GM21360 (cell line): ENCODE measurements around the gene RTL3.
"Not testable (repeated sequence)": the region's sequence is repeated elsewhere in the genome, so short reads cannot be mapped to it uniquely, and the experiment has no call there.

Source experiments
- ATAC-seq: cut with Tn5 transposase; IDR thresholded peaks from one replicate; pipeline ENCODE4 v1.9.1; 2021; ENCODE audit warnings: mild to moderate bottlenecking, moderate library complexity; ENCODE audit not compliant: unreplicated experiment

RTL3 gene

GRCh38 chrX:78658845-78659744 lies at the start of gene RTL3:
Gene RTL3 (minus strand): TSS chrX:78659328. CDS start chrX:78658420, 908 bp downstream.
- ATAC-seq = no peak

GRCh38 chrX:78708816-78709215 lies 49.7 kb upstream of the RTL3 start:
- no peak for ATAC-seq

GRCh38 chrX:78708262-78708661 lies 49.1 kb upstream of the RTL3 start:
- ATAC-seq = no peak

- no peak for ATAC-seq
Observed at GRCh38 chrX:78706071-78706470, 46.9 kb upstream of the RTL3 start.

GRCh38 chrX:78693536-78693935 lies 34.4 kb upstream of the RTL3 start:
- no peak for ATAC-seq

- no peak for ATAC-seq
Observed at GRCh38 chrX:78693012-78693411, 33.9 kb upstream of the RTL3 start.

GRCh38 chrX:78687586-78687985 lies 28.5 kb upstream of the RTL3 start:
- ATAC-seq = peak; percentile 83

DNA sequence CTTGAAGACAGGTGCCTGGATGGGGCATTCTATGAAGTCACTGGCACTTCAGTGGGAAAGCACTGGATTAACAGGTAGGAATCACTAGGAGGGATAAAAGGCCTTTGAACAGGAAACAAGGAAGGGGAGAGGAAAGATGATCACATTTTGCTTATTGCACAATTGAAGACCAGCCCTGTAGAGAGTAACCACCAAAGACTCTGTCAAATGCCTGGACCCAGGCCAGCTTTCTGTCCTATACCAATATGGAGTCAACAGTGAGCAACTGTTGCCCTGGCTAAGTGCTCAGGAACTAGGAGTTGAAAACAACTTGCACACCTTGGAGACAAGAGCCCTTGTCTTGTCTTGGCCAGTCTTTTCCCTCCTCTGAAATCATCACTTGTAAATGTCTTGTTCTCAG lies 14.1 kb upstream of the RTL3 start:
- no peak for ATAC-seq

GRCh38 chrX:78665342-78665741 lies 6.2 kb upstream of the RTL3 start:
- ATAC-seq = no peak

DNA sequence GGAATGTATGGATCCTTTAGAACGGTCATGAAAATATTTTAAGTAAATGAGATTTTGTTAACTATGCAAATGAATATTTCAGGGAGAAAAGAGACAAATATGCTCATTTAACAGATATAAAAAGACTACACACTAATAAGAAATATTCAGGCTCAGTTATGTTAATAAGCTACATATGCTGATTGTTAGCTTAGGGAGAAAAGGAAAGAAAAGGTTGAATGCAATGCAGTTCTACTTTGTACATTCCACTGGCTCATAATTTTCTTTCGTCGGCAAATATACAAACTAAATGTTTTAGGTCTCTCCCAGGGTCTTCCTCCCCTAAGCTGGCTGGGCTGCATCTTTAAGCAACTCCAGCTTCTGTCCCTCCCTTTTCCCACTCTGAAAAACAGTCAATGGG lies 2.7 kb upstream of the RTL3 start:
- no peak for ATAC-seq

- no peak for ATAC-seq
Observed at GRCh38 chrX:78659955-78660354, 827 bp upstream of the RTL3 start.

DNA sequence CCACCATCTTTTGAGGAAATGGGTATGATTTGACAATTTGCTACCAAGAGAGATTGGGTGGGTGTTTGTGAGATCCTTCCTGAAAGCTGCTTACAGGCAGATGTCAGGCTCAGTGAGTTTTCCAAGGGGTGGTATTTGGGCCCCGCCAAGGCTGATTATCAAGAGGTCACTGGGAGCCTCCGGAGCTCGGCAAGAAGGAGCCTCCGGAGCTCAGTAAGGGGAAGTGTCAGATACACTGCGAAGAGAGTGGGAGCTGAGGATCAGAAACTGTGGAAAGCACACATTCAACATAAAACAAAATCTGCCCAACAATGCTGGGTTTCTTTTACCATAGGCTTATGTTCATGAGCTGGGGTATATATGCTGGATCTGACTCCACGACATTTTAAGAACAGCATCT lies 714 bp downstream of the RTL3 start:
- no peak for ATAC-seq

- ATAC-seq = no peak
Observed at GRCh38 chrX:78655642-78656041, 3.5 kb downstream of the RTL3 start.

DNA sequence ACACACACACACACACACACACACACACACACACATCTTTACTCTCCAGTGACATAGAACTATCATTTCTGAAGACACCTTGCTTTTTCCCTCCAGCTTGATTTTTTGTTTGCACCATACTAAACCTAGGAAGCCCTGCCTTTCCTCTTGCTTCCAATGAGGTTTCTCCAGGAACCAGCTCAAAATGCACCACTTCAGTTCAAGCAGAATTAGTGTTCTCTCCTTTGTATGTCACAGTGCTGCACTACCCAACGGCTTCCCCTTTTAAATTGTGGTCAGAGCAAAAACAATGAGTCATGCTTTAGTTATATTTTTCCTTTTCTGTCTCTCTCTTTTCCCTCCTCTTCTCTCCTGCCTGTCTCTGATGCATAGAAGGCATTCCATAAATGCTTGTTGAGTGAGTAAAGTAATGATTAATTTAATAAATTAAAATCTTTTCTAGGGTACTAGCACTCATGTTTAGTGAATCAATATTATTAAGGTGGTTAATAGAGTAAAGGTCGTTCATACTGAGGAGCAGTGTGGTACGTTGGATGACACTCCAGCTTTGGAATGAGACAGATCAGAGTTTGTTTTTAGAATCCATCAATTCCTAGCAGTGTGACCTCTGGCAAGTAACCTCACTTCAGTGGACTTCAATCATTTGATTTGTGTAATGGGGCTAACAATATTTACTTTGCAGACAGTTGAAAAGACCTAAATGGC lies 5.9 kb downstream of the RTL3 start:
- ATAC-seq = peak; percentile 60

GRCh38 chrX:78650906-78651437 lies 8.2 kb downstream of the RTL3 start:
- peak; percentile 83 for ATAC-seq

GRCh38 chrX:78643874-78644273 lies 15.3 kb downstream of the RTL3 start:
- ATAC-seq = no peak

DNA sequence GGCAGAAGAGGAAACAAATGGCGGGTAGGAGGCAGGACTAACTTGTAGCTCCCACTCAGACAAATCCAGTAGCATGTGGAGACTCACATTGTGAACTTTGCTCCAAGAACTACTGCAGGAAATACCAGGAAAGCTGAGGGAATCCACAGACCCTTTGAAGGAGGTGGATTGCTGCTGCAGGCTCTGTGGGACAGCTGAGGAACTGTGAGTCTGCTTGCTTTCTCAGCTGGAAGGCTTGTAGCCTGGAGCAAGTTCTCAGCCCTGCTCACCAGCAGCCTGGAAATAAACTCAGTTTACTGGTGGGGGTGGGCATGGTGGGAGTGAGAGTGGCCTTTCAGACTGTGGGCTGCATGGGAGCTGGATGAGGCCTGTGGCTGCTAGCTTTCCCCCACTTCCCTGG lies 16.0 kb downstream of the RTL3 start:
- no peak for ATAC-seq

DNA sequence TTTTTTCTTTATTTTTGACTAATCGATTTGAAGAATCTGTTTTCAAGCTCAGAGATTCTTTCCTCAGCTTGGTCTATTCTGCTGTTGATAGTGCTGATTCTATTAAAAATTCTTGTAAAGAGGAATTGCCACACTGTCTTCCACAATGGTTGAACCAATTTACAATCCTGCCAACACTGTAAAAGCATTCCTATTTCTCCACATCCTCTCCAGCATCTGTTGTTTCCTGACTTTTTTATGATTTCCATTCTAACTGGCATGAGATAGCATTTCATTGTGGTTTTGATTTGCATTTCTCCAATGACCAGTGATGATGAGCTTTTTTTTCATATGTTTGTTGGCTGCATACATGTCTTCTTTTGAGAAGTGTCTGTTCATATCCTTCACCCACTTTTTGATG lies 23.0 kb downstream of the RTL3 start:
- not testable (repeated sequence) for ATAC-seq

DNA sequence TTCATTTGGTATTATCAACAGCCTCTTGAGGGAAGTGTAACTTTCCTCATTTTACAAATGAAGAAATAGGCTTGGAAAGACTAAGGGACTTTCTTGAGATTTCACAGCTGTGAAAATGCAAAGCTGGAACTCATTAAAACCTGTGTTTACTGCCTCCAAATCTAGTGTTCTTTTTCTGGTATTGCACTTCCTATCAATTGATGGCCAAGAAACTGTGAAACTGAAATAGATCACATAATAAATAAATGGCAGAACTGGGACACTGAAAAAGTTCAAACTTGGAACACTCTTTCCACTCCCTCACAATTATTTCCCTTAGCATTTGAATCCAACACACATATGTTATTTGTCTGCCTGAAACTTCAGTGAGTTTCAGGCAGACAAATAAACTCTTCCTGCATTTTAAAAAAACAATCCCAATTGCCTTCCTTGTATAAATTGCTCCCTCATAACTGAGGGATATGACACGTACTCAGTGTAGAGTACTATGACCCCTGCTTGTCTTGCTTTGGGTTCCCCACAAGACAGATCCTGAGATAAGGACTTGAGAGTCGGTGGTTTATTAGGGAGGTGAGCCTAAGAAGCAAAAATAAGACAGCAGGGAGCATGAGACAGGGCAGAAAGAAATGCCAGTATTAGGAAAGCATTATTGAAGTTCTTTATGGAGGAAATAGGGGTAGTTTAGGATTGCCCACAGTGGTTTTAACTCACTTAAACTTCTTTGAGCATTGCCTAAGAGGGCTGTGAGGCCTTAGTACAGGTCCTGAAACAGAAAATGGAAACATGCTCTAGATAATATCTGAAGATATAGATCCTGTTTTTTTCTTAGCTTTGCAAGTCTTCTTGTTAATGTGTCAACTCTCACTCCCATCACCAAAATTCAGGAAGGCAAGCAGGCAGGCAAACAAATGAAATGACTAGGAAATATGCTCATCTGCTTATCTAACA lies 33.9 kb downstream of the RTL3 start:
- ATAC-seq = no peak

GRCh38 chrX:78624426-78624825 lies 34.7 kb downstream of the RTL3 start:
- no peak for ATAC-seq

DNA sequence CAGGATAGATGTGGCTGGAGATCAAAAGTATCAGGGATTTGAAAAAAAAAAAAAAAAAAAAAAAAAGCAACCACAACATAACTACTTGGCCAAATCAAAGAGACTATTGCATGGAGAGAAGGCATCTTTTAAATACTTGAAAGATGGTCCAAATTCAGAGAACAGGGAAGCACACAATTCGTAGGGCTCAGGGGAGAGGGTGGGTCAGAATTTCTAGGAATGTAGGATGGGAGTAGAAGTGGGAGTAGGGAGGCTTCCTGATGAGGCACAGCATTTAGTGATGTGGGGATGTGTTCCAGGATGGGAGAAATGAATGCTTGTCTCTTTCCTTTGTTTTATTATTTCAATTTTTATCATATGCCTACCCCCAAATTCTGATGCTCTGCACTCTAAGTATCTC lies 36.3 kb downstream of the RTL3 start:
- ATAC-seq = no peak
